HG03064 (cell line): ENCODE results near the gene GMIP.
"Not testable (repeated sequence)": the region's sequence is repeated elsewhere in the genome, so short reads cannot be mapped to it uniquely, and the experiment has no call there.

Source experiments
- ATAC-seq: cut with Tn5 transposase; IDR thresholded peaks from one replicate; pipeline ENCODE4 v1.9.1; 2021; ENCODE audit warnings: low read depth; ENCODE audit not compliant: unreplicated experiment

GMIP gene

GRCh38 chr19:19615086-19615485 is 28.4 kb downstream of the GMIP start:
- ATAC-seq: no peak

GRCh38 chr19:19613506-19613905 is 30.0 kb downstream of the GMIP start:
- no peak for ATAC-seq

- ATAC-seq: no peak
Observed at GRCh38 chr19:19610376-19611202, 32.9 kb downstream of the GMIP start.

DNA sequence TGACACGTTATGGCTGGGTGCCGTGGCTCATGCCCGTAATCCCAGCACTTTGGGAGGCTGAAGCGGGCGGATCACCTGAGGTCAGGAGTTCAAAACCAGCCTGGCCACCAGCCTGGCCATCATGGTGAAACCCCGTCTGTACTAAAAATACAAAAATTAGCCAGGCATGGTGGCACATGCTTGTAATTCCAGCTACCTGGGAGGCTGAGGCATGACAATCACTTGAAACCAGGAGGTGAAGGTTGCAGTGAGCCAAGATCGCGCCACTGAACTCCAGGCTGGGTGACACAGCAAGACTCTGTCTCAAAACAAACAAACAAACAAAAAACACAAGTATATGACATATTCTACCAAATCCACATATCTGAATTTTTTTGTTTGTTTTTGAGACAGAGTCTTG is 36.8 kb downstream of the GMIP start:
- not testable (repeated sequence) for ATAC-seq

DNA sequence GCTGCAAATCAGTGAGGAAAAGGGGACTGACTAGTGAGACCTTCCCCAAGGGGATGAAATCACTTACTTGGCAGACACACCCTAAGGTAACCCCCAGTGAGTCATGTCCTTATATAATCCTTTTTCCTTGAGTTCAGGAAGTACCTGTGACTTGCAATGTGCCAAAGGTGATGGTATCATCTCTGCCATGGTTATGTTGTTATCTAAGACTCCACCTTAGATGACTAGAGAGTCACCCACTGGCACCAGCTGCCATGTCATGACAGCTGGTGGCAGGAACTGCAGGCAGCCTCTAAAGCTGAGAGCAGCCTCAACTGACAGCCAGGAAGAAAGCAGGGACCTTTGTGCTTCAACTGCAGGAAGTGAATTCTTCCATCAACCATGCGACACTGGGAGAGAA is 37.4 kb downstream of the GMIP start:
- no peak for ATAC-seq

DNA sequence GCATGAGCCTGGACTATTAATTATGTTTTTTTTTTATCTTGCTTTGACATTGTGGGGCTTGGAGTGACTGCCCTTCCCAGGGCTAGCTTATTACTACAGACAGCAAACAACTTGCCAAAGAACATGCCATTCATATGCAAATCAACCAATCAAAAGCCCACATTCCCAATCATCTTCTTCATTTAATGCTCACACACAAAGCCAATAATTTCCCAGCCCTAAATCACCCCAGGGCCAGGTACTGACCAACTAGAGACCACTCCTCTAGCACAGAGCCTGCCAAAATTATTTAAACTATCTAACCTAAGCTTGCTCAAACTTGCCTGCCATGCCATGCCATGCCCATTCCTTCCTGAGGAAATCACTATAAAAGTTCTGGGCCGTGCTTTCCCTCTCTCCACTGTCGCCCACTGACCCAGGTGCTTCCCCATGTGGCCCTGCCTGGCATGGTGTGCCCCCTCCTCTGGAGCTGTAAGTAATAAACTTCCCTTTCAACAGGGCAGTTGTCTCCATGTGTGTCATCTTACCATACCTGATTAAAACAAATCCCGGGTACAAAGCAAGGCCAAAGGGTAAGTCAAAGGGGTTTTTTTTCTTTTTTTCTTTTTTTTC is 40.6 kb downstream of the GMIP start:
- no peak for ATAC-seq

DNA sequence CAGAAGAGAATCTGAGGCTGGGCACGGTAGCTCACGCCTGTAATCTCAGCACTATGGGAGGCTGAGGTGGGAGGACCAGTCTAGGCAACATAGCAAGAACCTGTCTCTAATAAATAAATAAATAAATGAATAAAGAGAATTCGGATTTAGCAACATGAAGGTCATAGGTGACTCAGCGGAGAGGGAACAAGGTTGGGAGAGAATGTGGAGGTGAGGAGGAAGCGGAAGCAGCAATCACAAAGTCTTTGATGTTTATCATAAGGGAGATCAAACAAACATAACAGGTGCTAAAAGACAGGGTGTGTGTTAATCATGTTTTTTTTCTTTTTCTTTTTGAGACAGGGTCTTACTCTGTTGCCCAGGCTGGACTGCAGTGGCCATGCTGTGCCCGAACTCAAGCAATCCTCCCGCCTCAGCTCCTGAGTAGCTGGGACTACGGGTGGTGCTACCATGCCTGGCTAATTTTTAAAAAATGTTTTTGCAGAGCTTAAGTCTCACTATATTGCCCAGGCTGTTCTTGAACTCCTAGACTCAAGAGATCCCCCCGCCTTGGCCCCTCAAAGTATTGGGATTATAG is 41.2 kb downstream of the GMIP start:
- ATAC-seq: no peak

GRCh38 chr19:19600793-19601330 is 42.6 kb downstream of the GMIP start:
- no peak for ATAC-seq

DNA sequence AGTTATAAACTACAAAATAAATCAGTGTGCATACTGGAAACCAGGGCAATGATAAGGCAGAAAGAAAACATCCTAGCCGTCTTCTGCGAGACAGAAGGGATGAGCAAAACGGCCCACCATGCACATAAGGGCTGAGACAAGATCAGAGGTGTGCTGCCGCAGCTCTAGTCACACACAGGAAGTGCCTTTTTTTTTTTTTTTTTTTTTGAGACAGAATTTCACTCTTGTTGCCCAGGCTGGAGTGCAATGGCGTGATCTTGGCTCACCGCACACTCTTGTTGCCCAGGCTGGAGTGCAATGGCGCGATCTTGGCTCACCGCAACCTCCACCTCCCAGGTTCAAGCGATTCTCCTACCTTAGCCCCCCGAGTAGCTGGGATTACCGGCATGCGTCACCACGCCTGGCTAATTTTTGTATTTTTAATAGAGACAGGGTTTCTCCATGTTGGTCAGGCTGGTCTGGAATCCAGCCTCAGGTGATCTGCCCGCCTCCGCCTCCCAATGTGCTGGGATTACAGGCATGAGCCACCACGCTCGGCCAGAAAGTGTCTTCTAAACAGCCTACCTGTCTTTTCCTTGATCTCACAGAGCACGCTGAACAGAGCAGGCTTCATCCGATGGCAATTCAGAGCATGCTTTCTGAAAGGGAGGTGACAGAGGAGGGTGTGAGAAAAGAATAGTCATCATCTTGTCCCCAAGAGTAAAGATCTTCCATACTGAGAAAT is 44.6 kb downstream of the GMIP start:
- ATAC-seq: not testable (repeated sequence)

DNA sequence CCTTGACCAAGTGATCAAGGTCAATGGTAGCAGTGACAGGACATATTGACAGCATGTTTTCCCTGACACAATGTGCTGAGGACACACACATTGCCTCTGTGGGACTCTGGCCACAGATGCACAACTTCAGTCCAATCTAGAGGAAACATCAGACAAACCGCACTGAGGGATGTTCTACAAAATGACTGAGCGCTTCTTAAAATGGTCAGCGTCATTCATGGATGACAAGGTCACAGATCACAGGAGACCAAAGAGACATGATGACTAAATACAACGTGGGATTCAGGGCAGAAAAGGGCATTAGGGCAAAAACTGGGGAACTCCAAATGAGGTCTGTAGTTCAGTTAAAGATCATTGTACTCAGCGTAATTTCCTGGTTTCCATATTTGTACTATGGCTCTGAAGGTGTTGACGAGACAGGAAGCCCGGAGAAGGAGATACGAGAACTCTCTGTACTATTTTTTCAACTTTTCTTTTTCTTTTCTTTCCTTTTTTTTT is 45.6 kb downstream of the GMIP start:
- ATAC-seq: peak; percentile 47

GRCh38 chr19:19595171-19595701 is 48.2 kb downstream of the GMIP start:
- ATAC-seq: no peak

- no peak for ATAC-seq
Observed at GRCh38 chr19:19594381-19594780, 49.1 kb downstream of the GMIP start.

DNA sequence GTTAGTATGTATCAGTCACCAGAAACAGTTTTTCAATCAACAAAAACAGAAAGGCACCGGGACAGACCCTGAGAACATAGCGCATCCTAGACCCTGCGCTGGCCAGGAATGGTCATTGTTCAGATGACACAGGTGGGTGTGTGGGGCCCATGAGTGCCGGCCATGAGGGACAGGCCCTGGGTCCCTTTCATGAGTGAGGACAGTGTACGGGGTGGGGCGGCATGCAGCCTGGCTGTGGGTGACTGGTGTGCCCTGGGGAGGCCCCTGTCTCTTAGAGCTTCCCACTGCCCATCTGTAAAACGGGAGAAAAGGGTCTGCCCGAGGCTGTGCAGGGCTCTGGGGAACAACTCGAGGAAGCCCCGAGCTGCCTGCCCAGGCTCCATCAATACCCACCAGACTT is 50.8 kb downstream of the GMIP start:
- ATAC-seq: no peak

DNA sequence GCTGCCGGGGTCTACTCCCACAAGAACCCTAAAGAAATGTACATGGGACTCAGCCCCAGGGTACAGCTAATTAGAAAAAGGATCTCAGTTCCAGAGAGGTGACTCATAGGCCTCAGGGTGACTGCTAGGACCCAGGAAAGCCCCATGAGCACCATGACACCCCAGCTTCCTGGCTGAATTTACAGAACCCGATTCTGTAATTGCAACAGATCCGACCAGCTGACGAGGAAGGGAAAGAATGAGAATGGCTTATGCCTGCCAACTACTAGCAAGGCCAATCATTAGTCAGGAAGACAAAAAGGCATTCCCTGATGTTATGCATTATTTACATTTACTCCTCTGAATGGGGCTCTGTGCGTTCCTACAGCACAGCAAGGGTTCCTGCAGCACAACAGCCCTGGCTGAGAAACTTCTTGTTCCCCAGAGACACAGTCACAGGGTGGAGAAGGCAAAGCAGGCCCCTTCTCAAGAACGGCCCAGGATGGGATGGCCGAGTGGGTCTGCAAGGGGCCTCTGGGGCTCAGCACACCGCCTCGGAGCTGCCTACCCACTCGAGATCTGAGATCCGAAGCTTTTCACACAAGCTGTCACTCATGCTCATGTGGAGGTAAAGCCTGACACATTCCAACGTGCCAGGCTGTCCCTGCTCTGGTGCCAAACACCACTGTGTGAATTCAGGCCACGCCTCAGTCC is 52.2 kb downstream of the GMIP start:
- ATAC-seq: no peak

DNA sequence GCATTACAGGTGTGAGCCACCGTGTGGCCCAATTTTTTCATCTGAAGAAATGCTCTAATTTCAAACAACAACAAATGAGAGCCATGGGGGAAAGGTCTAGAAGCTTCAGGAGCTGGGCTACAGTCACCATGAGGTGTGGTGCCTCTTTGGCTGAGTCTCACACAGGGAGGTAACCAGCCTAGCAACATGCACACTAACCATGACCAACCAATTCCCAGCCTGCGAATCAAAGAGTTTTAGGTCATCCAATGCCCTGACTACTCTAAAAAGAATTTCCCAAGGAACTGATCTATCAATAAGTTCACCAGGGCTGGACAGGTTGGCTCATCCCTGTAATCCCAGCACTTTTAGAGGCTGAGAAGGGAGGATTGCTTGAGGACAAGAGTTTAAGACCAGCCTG is 54.9 kb downstream of the GMIP start:
- no peak for ATAC-seq

DNA sequence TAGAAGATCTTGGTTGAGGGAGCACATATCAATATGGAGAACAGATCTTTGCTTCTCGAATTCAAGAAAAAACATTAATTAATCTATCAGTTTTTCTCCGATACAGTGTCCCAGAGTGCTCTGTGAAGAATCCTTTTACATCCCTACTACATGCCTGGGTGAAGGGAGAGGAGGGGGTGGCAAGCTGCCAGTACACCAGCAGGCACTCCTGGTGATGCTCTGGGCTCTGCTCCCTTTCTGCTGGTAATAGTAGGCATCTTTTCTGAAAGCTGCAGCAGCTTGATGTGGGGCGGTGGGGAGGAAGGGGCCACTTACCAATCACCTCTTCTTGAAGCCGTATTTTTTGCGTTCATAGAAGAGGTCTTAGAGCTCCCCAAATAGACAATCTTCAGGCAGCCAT is 55.7 kb downstream of the GMIP start:
- ATAC-seq: no peak

GRCh38 chr19:19584356-19584755 is 59.1 kb downstream of the GMIP start:
- no peak for ATAC-seq

- ATAC-seq: no peak
Observed at GRCh38 chr19:19582471-19582870, 61.0 kb downstream of the GMIP start.

- no peak for ATAC-seq
Observed at GRCh38 chr19:19581391-19581790, 62.1 kb downstream of the GMIP start.

DNA sequence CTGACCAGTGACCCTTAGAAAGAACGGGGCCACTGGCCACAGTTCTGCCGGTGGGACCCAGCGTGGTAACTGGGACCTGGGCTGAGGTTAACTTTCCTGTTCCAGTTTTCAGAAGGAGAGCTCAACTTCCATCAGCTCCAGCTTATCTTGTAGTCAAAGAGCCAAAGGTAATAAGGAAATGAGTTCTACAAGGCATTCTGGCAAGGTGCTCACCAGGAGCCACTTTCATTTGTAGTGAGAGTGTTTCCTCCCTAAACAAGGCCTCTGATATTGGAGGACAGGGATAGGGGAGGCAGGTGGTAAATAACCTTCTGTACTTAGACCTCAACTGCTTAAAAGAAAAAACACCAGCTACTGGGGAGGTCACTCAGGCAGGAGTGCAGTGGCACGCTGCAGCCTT is 63.0 kb downstream of the GMIP start:
- no peak for ATAC-seq
